HCT116 (cell line): ENCODE measurements around the gene GCLC.

ENCODE experiments used
- CTCF ChIP-seq, 3 experiments: fragments of 200-600 bp in 1 of 3; sonication (generic) in 1 of 3; IDR thresholded peaks in 2 of 3; conservative IDR thresholded peaks in 1 of 3; 2 replicates each; pipeline ENCODE4 v1.5.1; 2012 to 2017; ENCODE audit warnings: low read depth in 2 of 3, low read length in 2 of 3, antibody characterized with exemption in 1 of 3, borderline replicate concordance in 1 of 3, control low read depth in 1 of 3, mild to moderate bottlenecking in 1 of 3, mixed read lengths in 1 of 3, mixed run types in 1 of 3, moderate library complexity in 1 of 3; ENCODE audit not compliant: insufficient read depth in 1 of 3
- EGR1 ChIP-seq: IDR thresholded peaks from 2 replicates; pipeline ENCODE4 v1.6.1; 2012; ENCODE audit warnings: low read depth
- ELF1 ChIP-seq: IDR thresholded peaks from 2 replicates; pipeline ENCODE4 v1.6.1; 2012; ENCODE audit warnings: low read depth, borderline replicate concordance
- EZH2phosphoT487 ChIP-seq: fragments of 200-600 bp; IDR thresholded peaks from 2 replicates; pipeline ENCODE4 v1.6.1; 2018; ENCODE audit warnings: antibody characterized with exemption, borderline replicate concordance
- JUND ChIP-seq: IDR thresholded peaks from 2 replicates; pipeline ENCODE4 v1.6.1; 2012
- MAX ChIP-seq: IDR thresholded peaks from 2 replicates; pipeline ENCODE4 v1.6.1; 2012
- POLR2A ChIP-seq: IDR thresholded peaks from 2 replicates; pipeline ENCODE4 v1.7.0; 2011; ENCODE audit warnings: borderline replicate concordance; ENCODE audit not compliant: insufficient read depth, insufficient read length; ENCODE audit errors: extremely low read depth
- POLR2AphosphoS5 ChIP-seq: IDR thresholded peaks from 2 replicates; pipeline ENCODE4 v1.6.1; 2011; ENCODE audit warnings: mild to moderate bottlenecking, low read depth, low read length, moderate library complexity
- RAD21 ChIP-seq: IDR thresholded peaks from 2 replicates; pipeline ENCODE4 v1.6.1; 2012; ENCODE audit warnings: low read depth, mild to moderate bottlenecking
- SP1 ChIP-seq: IDR thresholded peaks from 2 replicates; pipeline ENCODE4 v1.6.1; 2012; ENCODE audit warnings: low read depth
- TF ChIP-seq, protein P1 (sequence below): IDR thresholded peaks from 2 replicates; pipeline ENCODE4 v1.6.1; 2012

DNA sequence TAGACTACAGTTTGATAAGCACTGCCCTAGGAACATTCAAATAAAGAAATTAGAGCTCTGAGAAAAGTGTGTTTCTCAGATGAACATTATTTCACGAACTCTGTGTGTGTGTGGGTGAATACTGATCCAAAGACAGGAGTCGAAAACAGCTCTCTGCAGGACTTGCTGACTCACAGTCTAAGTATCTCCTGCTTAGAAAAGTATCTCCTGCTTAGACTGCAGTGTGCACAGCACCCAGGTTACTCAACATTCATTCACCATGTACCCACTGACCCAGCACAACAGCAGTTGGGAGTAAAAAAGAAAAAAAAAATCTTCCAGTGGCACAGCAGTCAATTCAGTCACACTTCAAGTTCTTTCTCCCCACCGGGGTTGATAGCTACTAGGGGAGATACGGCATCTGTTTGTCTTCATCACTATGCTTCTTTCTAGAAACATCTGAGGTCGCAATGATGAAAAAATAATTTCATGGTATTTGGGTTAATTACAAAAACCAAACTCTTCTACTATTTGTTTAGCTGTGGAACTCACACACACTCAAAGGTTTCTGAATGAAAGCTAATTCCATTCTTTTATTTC is 48.0 kb downstream of the GCLC start:
- TF ChIP-seq CTCF (IDR thresholded peaks at IDR 0.05 in 2 of 3, conservative IDR thresholded peaks at IDR 0.05 in 1 of 3; ENCODE audit: borderline replicate concordance in 1 of 3, insufficient read depth in 1 of 3, low read depth in 2 of 3, low read length in 2 of 3) (no peak), MAX (no peak), POLR2AphosphoS5 (no peak), SP1 (no peak), RAD21 (no peak), POLR2A (no peak), EGR1 (no peak), EZH2phosphoT487 (no peak), ELF1 (no peak), JUND (no peak)
- TF ChIP-seq, protein P1, sequence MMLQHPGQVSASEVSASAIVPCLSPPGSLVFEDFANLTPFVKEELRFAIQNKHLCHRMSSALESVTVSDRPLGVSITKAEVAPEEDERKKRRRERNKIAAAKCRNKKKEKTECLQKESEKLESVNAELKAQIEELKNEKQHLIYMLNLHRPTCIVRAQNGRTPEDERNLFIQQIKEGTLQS, result no peak
